ENCODE results near the gene EGFL8. TPM values are rescaled to one million over a fixed set of nuclear protein-coding genes. Genes with fewer than 3 reads are reported as not detected.

The EGFL8 gene
- 10 to 100 TPM; 11.4 to 13.1 TPM for total RNA-seq

DNA sequence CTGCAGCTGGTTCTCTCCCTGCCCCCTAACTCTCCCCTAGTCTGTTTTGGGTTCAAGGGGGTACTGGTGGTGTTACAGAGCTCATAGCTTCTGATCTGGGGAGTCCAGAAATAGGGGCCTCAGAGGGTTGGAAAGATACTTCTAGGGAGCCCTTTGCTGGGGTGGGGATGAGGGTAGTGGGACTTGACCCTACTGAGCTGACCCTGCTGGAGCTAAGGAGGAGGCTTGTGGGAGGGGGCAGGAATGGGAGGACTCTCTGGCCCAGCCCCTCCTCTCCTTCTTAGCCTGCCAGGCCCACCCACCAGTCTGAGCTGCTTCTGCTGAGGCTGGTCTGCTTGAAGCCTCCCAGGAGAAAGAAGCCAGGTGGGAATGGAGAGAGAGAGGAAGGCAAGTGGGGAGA is at the start of gene EGFL8:
TSS of gene EGFL8 (plus strand) at position 301 of the 400 bp plus-strand sequence. CDS start 1,571 bp downstream, outside the sequence.
- CTCF ChIA-PET = interaction anchor here (0.6 to 1.8 kb wide), 3 partner anchors 10 to 31 kb away, joined by 3 to 8 read pairs (median 4); no protein-coding TSS in a partner anchor
- no peak within 1 kb of the TSS for H3K4me3 Mint-ChIP-seq
- H3K4me1 Mint-ChIP-seq = no peaks in the 10 kb centered on the region
- no peak for DNase-seq
- no peaks in the 10 kb centered on the region for H3K27me3 Mint-ChIP-seq
- no peaks in the 10 kb centered on the region for H3K9me3 Mint-ChIP-seq (ENCODE audit: low read depth)
- H3K27ac Mint-ChIP-seq = no peak within 1 kb of the TSS
- peaks cover 2% of the 10 kb centered on the region for H3K36me3 Mint-ChIP-seq
- ATAC-seq = no peak

DNA sequence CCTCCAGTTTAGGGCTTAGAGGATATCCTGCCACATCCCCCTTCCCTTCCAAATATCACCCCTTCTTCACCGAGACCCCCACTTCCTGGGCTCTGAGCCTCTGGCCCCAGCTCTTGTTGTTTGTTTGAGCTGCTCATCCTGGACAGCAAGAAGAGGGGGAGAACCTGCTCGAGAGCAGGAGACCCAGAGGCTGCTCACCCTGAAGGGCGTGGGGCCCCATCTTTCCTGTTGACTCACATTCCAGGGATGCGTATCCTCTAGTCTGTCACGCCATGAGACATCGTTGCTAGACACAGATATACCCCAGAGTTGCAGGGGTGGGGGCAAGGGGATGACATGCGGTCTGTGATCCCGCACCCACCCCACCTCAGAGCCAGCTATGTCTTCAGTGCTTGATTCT is 49.6 kb upstream of the EGFL8 start:
- Mint-ChIP-seq H3K27me3 (no peaks in the 10 kb centered on the region), H3K4me1 (peaks cover 3% of the 10 kb centered on the region), H3K9me3 (ENCODE audit: low read depth) (no peaks in the 10 kb centered on the region), H3K4me3 (no peak overlapping the region), H3K27ac (no peak overlapping the region), H3K36me3 (peaks cover 25% of the 10 kb centered on the region)
- no peak for ATAC-seq
- no peak for DNase-seq
- CTCF ChIA-PET = interaction anchor here (1.1 kb wide), 1 partner anchor 40 kb away, joined by 3 read pairs; no protein-coding TSS in a partner anchor

DNA sequence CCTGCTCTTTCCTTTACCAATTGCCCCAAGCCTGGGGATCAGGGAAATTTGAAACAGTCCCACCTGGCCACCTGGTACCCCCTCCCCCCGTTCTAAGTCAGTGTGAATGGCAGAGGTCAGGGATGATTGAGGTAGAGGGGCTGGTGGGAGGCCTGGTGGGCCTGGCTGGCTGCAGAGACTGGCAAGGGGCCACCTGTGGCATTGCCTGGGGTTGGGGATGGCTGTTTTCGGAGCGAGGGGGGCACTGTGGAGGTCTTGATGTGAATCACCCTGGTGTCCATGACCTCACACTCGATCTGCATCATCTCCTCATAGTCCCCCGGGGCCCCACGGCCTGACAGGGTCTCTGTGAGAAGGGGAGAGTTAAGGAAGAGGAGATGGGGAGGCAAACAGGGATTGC is 48.8 kb upstream of the EGFL8 start:
- Mint-ChIP-seq H3K9me3 (ENCODE audit: low read depth) (no peaks in the 10 kb centered on the region), H3K4me3 (no peak overlapping the region), H3K27me3 (no peaks in the 10 kb centered on the region), H3K27ac (no peak overlapping the region), H3K4me1 (peaks cover 3% of the 10 kb centered on the region), H3K36me3 (peaks cover 26% of the 10 kb centered on the region)
- CTCF ChIA-PET = no interaction called here
- DNase-seq (no peak), ATAC-seq (no peak)

DNA sequence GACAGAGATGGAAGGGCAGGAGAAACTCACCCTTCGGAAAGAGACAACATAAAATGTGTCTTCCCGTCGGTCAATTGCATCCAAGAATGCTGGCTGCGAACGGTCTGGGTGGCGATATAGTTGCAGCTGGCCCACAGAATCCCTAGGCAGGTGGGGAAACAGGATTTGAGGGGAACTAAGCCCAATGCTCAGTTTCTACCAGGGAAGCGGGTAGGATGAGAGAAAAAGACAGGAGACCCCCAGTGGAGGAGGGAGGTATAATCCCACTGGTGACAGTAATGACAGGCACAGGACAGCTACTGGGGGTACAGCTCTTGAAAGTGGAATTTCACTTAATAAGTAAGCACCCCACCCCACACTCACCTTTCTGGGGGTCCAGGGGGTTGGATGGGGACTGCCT is 47.7 kb upstream of the EGFL8 start:
- ATAC-seq (no peak), DNase-seq (no peak)
- H3K36me3 Mint-ChIP-seq = peaks cover 33% of the 10 kb centered on the region
- H3K27ac Mint-ChIP-seq = no peak overlapping the region
- no peak overlapping the region for H3K4me3 Mint-ChIP-seq
- H3K9me3 Mint-ChIP-seq (ENCODE audit: low read depth) = no peaks in the 10 kb centered on the region
- H3K4me1 Mint-ChIP-seq = peaks cover 3% of the 10 kb centered on the region
- CTCF ChIA-PET = interaction anchor here (1.1 to 3.9 kb wide), 2 partner anchors 12 to 24 kb away, joined by 4 to 47 read pairs; partner anchors contain the start of genes ATF6B and FKBPL
- no peaks in the 10 kb centered on the region for H3K27me3 Mint-ChIP-seq

DNA sequence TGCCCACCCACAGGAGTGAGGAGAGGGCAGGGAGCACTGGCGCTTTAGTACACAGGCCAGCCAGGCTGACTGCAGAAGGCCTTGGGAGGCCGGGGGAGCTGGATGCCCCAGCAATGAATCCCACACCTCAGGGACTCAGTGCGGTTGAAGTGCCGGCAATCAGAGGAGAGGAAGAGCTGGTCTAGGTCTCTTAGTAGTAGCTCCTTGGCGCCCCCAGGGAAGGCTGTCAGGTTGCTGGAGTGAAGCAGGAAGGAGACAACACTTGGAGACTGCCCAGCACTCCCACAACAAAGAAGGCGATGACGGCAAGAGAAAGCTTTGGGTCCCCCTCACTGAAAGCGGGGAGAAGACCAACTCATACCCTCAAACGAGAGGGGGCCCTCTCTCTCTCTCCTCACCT is 46.9 kb upstream of the EGFL8 start:
- CTCF ChIA-PET = interaction anchor here (1.1 to 3.9 kb wide), 5 partner anchors 11 to 132 kb away, joined by 4 to 47 read pairs (median 5); partner anchors contain the start of genes ATF6B and FKBPL
- peaks cover 39% of the 10 kb centered on the region for H3K36me3 Mint-ChIP-seq
- no peak overlapping the region for H3K4me3 Mint-ChIP-seq
- DNase-seq (no peak), ATAC-seq (no peak)
- no peaks in the 10 kb centered on the region for H3K9me3 Mint-ChIP-seq (ENCODE audit: low read depth)
- H3K27me3 Mint-ChIP-seq = no peaks in the 10 kb centered on the region
- no peak overlapping the region for H3K27ac Mint-ChIP-seq
- H3K4me1 Mint-ChIP-seq = peaks cover 3% of the 10 kb centered on the region

DNA sequence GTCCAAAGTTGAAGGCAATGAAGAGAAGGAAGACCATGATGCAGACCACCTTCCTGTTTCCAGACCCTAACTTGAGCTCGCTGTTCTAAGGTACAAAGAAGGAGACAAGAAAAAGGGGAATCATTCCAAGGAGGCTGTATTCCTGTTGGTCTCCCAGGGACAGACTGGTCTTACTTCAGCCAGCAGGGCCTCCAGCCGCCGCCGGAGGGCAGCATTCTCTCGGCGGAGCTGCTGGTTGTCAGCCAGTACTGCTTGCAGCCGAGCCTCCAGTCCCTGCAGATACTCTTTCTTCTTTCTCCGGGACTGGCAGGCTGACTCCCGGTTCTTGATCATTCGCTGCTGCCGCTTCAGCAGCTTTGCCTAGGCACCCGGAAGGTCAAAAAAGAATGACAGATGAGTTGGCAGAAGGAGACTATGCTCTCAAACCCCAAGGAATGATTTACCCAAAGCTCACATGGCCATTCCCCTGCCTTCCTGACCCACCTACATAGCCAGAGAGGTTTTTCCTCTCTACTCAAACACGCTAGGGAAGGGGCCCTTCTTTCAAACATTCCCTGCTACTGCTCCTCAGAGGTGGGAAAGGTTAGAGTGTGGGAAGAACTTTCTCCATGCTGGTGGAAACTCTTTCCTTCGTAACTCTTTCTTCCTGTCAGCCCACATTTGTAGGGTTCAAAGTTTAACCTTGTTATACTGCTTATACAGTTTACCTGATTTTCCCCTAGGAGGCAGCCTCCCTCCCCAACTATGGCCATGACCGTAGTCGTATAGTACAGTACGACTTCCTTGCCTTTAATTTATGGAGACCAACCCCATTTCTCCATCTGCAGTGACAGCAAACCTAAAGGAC is 45.4 kb upstream of the EGFL8 start:
- H3K36me3 Mint-ChIP-seq = peaks cover 43% of the 10 kb centered on the region

DNA sequence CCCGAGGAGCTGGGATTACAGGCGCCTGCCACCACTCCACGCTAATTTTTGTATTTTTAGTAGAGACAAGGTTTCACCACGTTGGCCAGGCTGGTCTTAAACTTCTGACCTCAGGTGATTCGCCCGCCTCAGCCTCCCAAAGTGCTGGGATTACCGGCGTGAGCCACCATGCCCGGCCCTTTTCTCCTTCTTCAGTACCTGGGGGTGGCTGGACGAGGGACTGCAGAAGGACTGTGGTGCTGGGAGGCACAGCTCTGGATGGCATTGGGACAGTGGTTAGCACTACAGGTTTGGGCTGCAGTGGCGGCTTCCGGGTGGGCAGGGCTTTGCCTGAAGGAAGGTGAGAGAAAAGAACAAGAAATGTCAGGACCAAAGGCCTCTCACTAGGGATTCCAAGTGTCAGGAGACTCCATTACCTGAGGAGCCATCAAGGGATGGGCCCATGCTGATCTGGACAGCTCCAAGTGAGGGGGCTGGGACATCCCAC is 43.8 kb upstream of the EGFL8 start:
- no peak for DNase-seq
- CTCF ChIA-PET = interaction anchor here (3.9 kb wide), 1 partner anchor 8 kb away, joined by 47 read pairs; the partner anchor contains the start of genes ATF6B and FKBPL
- peaks cover 50% of the 10 kb centered on the region for H3K36me3 Mint-ChIP-seq
- no peaks in the 10 kb centered on the region for H3K9me3 Mint-ChIP-seq (ENCODE audit: low read depth)
- no peak overlapping the region for H3K27ac Mint-ChIP-seq
- no peaks in the 10 kb centered on the region for H3K27me3 Mint-ChIP-seq
- ATAC-seq = no peak
- peaks cover 9% of the 10 kb centered on the region for H3K4me1 Mint-ChIP-seq
- no peak overlapping the region for H3K4me3 Mint-ChIP-seq

More for the DNA sequence above, 45.4 kb upstream of the EGFL8 start:
- DNase-seq (peak; percentile 80), ATAC-seq (peak; percentile 91)
- CTCF ChIA-PET = interaction anchor here (0.6 to 3.9 kb wide), 21 partner anchors 9 to 196 kb away, joined by 3 to 47 read pairs (median 3); partner anchors contain the start of genes ATF6B, FKBPL, GPSM3 and TNXB
- Mint-ChIP-seq H3K9me3 (ENCODE audit: low read depth) (no peaks in the 10 kb centered on the region), H3K27ac (peak overlapping the region; percentile 30), H3K4me1 (peaks cover 3% of the 10 kb centered on the region), H3K27me3 (no peaks in the 10 kb centered on the region), H3K4me3 (no peak overlapping the region)

DNA sequence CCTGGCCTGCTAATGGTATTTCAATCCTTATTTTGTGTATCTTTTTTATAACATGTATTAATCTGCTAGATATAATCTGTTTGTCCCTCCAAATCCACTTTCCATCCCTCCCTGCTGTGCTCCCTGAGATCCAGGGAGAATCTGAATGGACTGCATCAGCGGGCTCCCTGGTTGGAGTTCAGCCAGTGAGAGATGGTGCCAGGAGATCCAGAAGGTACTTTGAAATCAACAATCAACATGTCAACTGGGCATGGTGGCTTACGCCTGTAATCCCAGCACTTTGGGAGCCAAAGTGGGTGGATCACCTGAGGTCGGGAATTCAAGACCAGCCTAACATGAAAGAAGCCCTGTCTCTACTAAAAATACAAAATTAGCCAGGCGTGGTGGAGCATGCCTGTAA is 40.7 kb upstream of the EGFL8 start:
- no peaks in the 10 kb centered on the region for H3K9me3 Mint-ChIP-seq (ENCODE audit: low read depth)
- H3K36me3 Mint-ChIP-seq = peaks cover 45% of the 10 kb centered on the region
- peaks cover 33% of the 10 kb centered on the region for H3K4me1 Mint-ChIP-seq
- H3K27ac Mint-ChIP-seq = no peak overlapping the region
- no peak overlapping the region for H3K4me3 Mint-ChIP-seq
- CTCF ChIA-PET = no interaction called here
- ATAC-seq = no peak
- no peak for DNase-seq
- H3K27me3 Mint-ChIP-seq = no peaks in the 10 kb centered on the region

DNA sequence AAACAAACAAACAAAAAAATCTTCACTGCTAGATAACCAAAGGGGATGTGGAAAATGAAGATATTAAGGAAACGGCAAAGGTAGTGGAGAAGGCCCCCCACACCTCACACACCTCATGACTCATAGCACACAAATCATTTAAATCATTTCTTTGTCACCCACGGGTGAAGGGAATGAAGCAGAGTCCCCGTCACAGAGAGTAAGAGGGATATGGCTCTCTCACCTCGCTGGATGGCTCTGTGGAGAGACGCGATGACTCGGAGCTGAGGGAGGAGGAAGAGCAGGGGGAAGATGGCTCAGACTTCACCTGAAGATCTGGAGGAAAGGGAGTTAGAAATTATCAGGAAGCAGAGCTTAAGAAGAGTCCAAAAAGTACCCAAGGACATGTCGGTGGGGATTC is 37.5 kb upstream of the EGFL8 start:
- CTCF ChIA-PET = interaction anchor here (1.2 to 5.0 kb wide), 4 partner anchors 8 to 69 kb away, joined by 4 to 47 read pairs (median 10); partner anchors contain the start of gene GPSM3
- peak overlapping the region; percentile 98 for H3K27ac Mint-ChIP-seq
- H3K4me1 Mint-ChIP-seq = peaks cover 40% of the 10 kb centered on the region
- H3K9me3 Mint-ChIP-seq (ENCODE audit: low read depth) = no peaks in the 10 kb centered on the region
- H3K36me3 Mint-ChIP-seq = peaks cover 26% of the 10 kb centered on the region
- ATAC-seq = no peak
- peak overlapping the region; percentile 99 for H3K4me3 Mint-ChIP-seq
- H3K27me3 Mint-ChIP-seq = no peaks in the 10 kb centered on the region
- DNase-seq = no peak

DNA sequence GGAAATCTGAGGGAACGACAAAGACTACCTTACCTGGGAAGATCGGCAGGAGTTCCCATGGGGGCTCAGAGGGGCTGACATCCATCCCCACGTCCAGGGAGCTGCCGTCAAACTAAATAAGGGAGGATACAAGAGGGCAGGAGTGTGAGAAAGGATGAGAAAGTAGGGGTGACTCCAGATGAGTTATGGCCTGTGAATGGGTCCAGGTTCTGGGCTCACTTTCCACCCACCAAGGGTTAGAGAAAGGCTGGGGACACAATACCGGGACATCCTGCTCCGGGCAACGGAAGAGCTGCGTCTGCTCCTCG is 37.0 kb upstream of the EGFL8 start:
- DNase-seq = no peak
- no peak for ATAC-seq
- CTCF ChIA-PET = interaction anchor here (1.2 to 5.0 kb wide), 5 partner anchors 9 to 175 kb away, joined by 3 to 47 read pairs (median 7); partner anchors contain the start of gene GPSM3
- no peaks in the 10 kb centered on the region for H3K27me3 Mint-ChIP-seq
- peak overlapping the region; percentile 98 for H3K27ac Mint-ChIP-seq
- H3K36me3 Mint-ChIP-seq = peaks cover 22% of the 10 kb centered on the region
- H3K9me3 Mint-ChIP-seq (ENCODE audit: low read depth) = no peaks in the 10 kb centered on the region
- H3K4me1 Mint-ChIP-seq = peaks cover 40% of the 10 kb centered on the region
- peak overlapping the region; percentile 99 for H3K4me3 Mint-ChIP-seq

DNA sequence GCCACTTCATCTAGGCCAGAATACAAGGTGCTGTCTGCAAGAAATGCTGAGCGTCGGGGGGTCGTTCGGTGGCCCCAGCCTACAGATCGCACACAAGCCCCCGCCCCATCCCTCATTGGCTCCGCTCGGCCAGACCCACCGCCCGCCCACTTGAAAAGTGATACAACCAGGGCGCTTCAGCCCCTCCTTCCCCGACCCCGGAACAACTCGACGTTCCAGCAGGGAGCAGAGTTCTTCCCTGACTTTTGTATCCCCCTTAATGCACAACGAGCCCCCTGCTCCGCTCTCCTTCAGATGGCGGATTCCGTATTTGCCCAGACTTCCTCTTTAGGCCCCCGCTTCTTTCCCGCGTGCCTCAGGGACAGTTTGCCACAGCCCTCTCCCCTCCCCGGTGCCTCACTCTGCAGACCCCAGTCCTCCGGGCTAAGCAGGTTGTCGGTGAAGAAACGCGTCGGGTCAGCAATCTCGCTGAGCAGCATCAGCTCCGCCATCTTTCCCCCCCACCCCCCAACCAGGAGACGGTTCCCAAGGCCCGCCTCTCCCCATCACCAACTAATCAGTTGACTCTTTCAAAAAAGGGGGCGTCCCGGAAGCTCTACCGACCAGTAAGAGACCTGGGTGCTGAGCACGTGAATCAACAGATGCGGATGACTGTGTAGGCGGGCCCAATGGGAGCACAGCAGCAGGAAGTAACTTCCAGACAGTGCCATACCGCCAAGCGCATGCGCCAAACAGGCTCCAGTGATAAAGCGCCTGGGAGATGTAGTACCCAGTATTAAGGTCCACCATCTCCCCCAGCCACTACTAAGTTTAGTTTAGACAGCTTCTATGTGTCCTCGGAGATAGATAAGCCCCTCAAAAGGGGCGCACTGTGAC is 36.4 kb upstream of the EGFL8 start, which contains the start of gene ATF6B:
TSS of gene ATF6B (minus strand) at position 530 of the 876 bp plus-strand sequence. CDS start at position 491, 39 bp downstream.
- peaks cover 40% of the 10 kb centered on the region for H3K4me1 Mint-ChIP-seq
- CTCF ChIA-PET = interaction anchor here (0.6 to 5.0 kb wide), 8 partner anchors 9 to 229 kb away, joined by 3 to 47 read pairs (median 5); partner anchors contain the start of gene GPSM3

DNA sequence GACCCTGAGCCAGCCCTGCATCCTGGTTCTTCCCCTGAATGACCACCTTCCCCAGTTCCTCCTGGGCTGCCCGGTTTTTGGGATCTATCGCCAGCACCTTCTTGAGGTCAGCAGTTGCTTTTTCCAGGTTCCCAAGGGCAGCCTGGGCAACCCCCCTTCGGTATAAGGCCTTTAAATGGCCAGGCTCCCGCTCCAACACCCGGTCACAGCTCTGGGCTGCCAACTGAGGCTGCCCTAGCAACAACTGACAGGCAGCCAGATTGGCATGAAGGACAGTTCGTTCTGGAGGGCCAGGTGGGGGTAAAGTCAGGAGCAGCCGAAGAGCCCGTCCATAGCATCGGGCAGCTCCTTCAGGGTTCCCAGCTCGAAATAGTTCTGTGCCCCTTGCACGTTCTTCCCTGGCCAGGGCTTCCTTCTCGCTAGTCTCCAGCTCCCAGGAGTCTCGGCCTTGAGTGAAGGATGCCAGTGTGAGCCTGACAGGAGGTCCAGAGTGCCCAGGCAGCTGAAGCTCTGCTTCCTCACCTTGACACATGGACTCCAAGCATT is 35.6 kb upstream of the EGFL8 start:
- DNase-seq = no peak
- Mint-ChIP-seq H3K4me1 (peaks cover 40% of the 10 kb centered on the region), H3K27me3 (peaks cover under 1% of the 10 kb centered on the region), H3K4me3 (peak overlapping the region; percentile 99), H3K36me3 (peaks cover 17% of the 10 kb centered on the region), H3K27ac (peak overlapping the region; percentile 98), H3K9me3 (ENCODE audit: low read depth) (no peaks in the 10 kb centered on the region)
- no peak for ATAC-seq
- CTCF ChIA-PET = interaction anchor here (0.7 to 5.0 kb wide), 7 partner anchors 10 to 532 kb away, joined by 3 to 47 read pairs (median 7); partner anchors contain the start of gene GPSM3

More for the DNA sequence above, 36.4 kb upstream of the EGFL8 start, which contains the start of gene ATF6B:
- Mint-ChIP-seq H3K36me3 (peaks cover 21% of the 10 kb centered on the region), H3K27me3 (no peaks in the 10 kb centered on the region), H3K9me3 (ENCODE audit: low read depth) (no peaks in the 10 kb centered on the region), H3K4me3 (peak within 1 kb of the TSS; percentile 99), H3K27ac (peak within 1 kb of the TSS; percentile 98)
- peak; percentile 99 for DNase-seq
- peak; percentile 94 for ATAC-seq

All from activated CD8-positive, alpha-beta memory T cell treated with anti-CD3 and anti-CD28 coated beads, Interleukin-2, amount 10 ng/mL, durations not matched to agents 7 days and 5 days (primary cell).